Measurements from ENCODE around the gene GPR137C. TPM values are rescaled to one million over a fixed set of nuclear protein-coding genes. Genes with fewer than 3 reads are reported as not detected.

GPR137C gene
- total and polyA plus RNA-seq, 2 of the 13 experiments (the other 11 are each of a cell fraction or from before 2014, with no cell fraction given) = 0.34 to 0.51 TPM

GRCh38 chr14:52531481-52531880, 21.2 kb upstream of the GPR137C start (continued):
- no peak for TF ChIP-seq CREB3 (CRISPR knock-in tag; IDR thresholded peaks at IDR 0.05)

GRCh38 chr14:52536269-52536668, 16.4 kb upstream of the GPR137C start:
- Histone ChIP-seq H3K9me3 (ENCODE audit: low read length) (no peaks in the 10 kb centered on the region), H3K4me3 (replicated peaks in 1 of 3; ENCODE audit: insufficient read depth in 1 of 3, low read depth in 2 of 3, low read length in 3 of 3) (no peak overlapping the region), H2AFZ (ENCODE audit: low read length) (no peak overlapping the region), H3K9ac (ENCODE audit: insufficient read depth, low read depth, low read length) (no peak overlapping the region), H3K27me3 (ENCODE audit: control insufficient read depth in 1 of 2, insufficient read depth in 2 of 2, low read length in 2 of 2) (no peaks in the 10 kb centered on the region), H3K36me3 (replicated peaks in 1 of 2; ENCODE audit: control insufficient read depth in 1 of 2, insufficient read depth in 2 of 2, low read length in 2 of 2) (peaks cover 0 to 9% of the 10 kb centered on the region in 2 experiments; a peak in 1 of 5 replicates), H3K27ac (ENCODE audit: extremely low read length, insufficient read depth, low read length) (no peak overlapping the region), H3K4me1 (ENCODE audit: insufficient read depth, low read length) (no peaks in the 10 kb centered on the region), H4K20me1 (ENCODE audit: insufficient read depth, low read length) (no peaks in the 10 kb centered on the region), H3K79me2 (ENCODE audit: insufficient read depth, low read length) (no peaks in the 10 kb centered on the region), H3K4me2 (ENCODE audit: low read depth, low read length) (no peak overlapping the region)
- in situ Hi-C loops (cut with HindIII; ENCODE audit: extremely low pct_ligation_motif_present, low pct_unique_long_range_greater_than_20kb) (no loop called here), intact Hi-C loops (cut with micrococcal nuclease; ENCODE audit: unreplicated experiment) (no loop called here)
- FAIRE-seq = no peak
- no peak for ATAC-seq
- CTCF ChIA-PET (ENCODE audit: low intra/inter-chr PET ratio, low total read pairs) = no interaction called here
- BruUV-seq (replicated peaks) = no TSS peak
- no peak for DNase-seq (ENCODE audit: low spot score)
- WGBS (ENCODE audit: low lambda C conversion rate) = 70% methylated on average over 3 of the region's 3 CpGs
- POLR2A ChIA-PET = no interaction called here
- TF ChIP-seq KDM1A (CRISPR knock-in tag; IDR thresholded peaks at IDR 0.05) = no peak
- no peak for TF ChIP-seq KDM2A (CRISPR knock-in tag; IDR thresholded peaks at IDR 0.05; ENCODE audit: borderline replicate concordance, low read depth)
- TF ChIP-seq KMT2B (CRISPR knock-in tag; IDR thresholded peaks at IDR 0.05) = no peak
- TF ChIP-seq ZBTB25 (CRISPR knock-in tag; IDR thresholded peaks at IDR 0.05) = no peak
- no peak for TF ChIP-seq TEF (CRISPR knock-in tag; IDR thresholded peaks at IDR 0.05)
- no peak for TF ChIP-seq ZFYVE20 (CRISPR knock-in tag; IDR thresholded peaks at IDR 0.05; ENCODE audit: borderline replicate concordance, low read depth)
- no peak for TF ChIP-seq HOXA3 (CRISPR knock-in tag; IDR thresholded peaks at IDR 0.05)
- no peak for TF ChIP-seq MAFK (conservative IDR thresholded peaks at IDR 0.05 in 1 of 2, IDR thresholded peaks at IDR 0.05 in 1 of 2; ENCODE audit: low read length in 2 of 2)
- TF ChIP-seq ARNTL (CRISPR knock-in tag; IDR thresholded peaks at IDR 0.05) = no peak
- no peak for TF ChIP-seq GABPB1 (CRISPR knock-in tag; IDR thresholded peaks at IDR 0.05)
- no peak for TF ChIP-seq AHDC1 (CRISPR knock-in tag; IDR thresholded peaks at IDR 0.05; ENCODE audit: borderline replicate concordance)

Measured in HepG2 (cell line).